LHCN-M2 (cell line): ENCODE measurements around the gene MBNL2. TPM values are rescaled to one million over a fixed set of nuclear protein-coding genes. Genes with fewer than 3 reads are reported as not detected.

Experiments
- DNase-seq: peaks from one replicate; pipeline ENCODE4 v3.0.0-alpha.2; 2012; ENCODE audit warnings: low read depth
- total RNA-seq: library from RNA; depleted of rRNA; stranded (reverse); fragments of >200 nt; gene quantifications from 2 replicates; pipeline ENCODE4 v1.2.3, GENCODE V29; 2014

The MBNL2 gene
- total RNA-seq, 1 experiment from 2014 or later, result 24.4 TPM

GRCh38 chr13:97272526-97272925 lies 50.4 kb downstream of the MBNL2 start:
- no peak for DNase-seq

- DNase-seq, result no peak
Observed at GRCh38 chr13:97273341-97273831, 51.3 kb downstream of the MBNL2 start.

GRCh38 chr13:97274829-97275649 lies 52.9 kb downstream of the MBNL2 start:
- peak; percentile 75 for DNase-seq

GRCh38 chr13:97275776-97276501 lies 53.8 kb downstream of the MBNL2 start:
- DNase-seq, result no peak

- DNase-seq, result no peak
Observed at GRCh38 chr13:97276862-97277269, 54.7 kb downstream of the MBNL2 start.

GRCh38 chr13:97278435-97279411 lies 56.6 kb downstream of the MBNL2 start:
- DNase-seq, result no peak

- peak; percentile 24 for DNase-seq
Observed at GRCh38 chr13:97279913-97280312, 57.8 kb downstream of the MBNL2 start.

GRCh38 chr13:97280478-97280877 lies 58.3 kb downstream of the MBNL2 start:
- DNase-seq, result no peak

GRCh38 chr13:97281028-97281427 lies 58.9 kb downstream of the MBNL2 start:
- no peak for DNase-seq

GRCh38 chr13:97282705-97283104 lies 60.6 kb downstream of the MBNL2 start:
- no peak for DNase-seq

- no peak for DNase-seq
Observed at GRCh38 chr13:97283888-97284287, 61.8 kb downstream of the MBNL2 start.

GRCh38 chr13:97284558-97284957 lies 62.4 kb downstream of the MBNL2 start:
- DNase-seq, result no peak

- DNase-seq, result peak; percentile 43
Observed at GRCh38 chr13:97285221-97285955, 63.3 kb downstream of the MBNL2 start.

- no peak for DNase-seq
Observed at GRCh38 chr13:97286317-97287046, 64.3 kb downstream of the MBNL2 start.

GRCh38 chr13:97287047-97287383 lies 64.9 kb downstream of the MBNL2 start:
- no peak for DNase-seq

- DNase-seq, result no peak
Observed at GRCh38 chr13:97288486-97288900, 66.4 kb downstream of the MBNL2 start.

- DNase-seq, result no peak
Observed at GRCh38 chr13:97289514-97290298, 67.6 kb downstream of the MBNL2 start.

- DNase-seq, result peak; percentile 51
Observed at GRCh38 chr13:97295283-97296182, 73.4 kb downstream of the MBNL2 start.
